ENCODE data around the gene GPR107. TPM values are rescaled to one million over a fixed set of nuclear protein-coding genes. Genes with fewer than 3 reads are reported as not detected.
A peak's percentile ranks its signal among the peaks of the same experiment; 100 is the strongest.

GPR107 gene
- total and polyA plus RNA-seq, 8 donors: 3.4 to 37.8 (median 13.2) TPM

GRCh38 chr9:130084337-130084736 lies 30.6 kb downstream of the GPR107 start:
- no peak for DNase-seq
- H3K36me3 ChIP-seq: peaks cover 47 to 98% (median 97%) of the 10 kb centered on the region in 4 donors
- WGBS, 5 donors: 92 to 99% (median 96%) methylated on average over 7 of the region's 7 CpGs

GRCh38 chr9:130088051-130088450 lies 34.3 kb downstream of the GPR107 start:
- DNase-seq: no peak
- Histone ChIP-seq H3K27me3 (no peaks in the 10 kb centered on the region), H3K9me3 (no peaks in the 10 kb centered on the region), H3K4me3 (no peak overlapping the region), H3K4me1 (no peaks in the 10 kb centered on the region), H3K27ac (no peak overlapping the region), H3K36me3 (peaks cover 50 to 99% (median 95%) of the 10 kb centered on the region in 4 donors)
- TF ChIP-seq CTCF (IDR thresholded peaks at IDR 0.05) (no peak), POLR2A (IDR thresholded peaks at IDR 0.05) (no peak), EP300 (IDR thresholded peaks at IDR 0.05) (no peak), POLR2AphosphoS5 (IDR thresholded peaks at IDR 0.05) (no peak)
- intact Hi-C loops (cut with DNase I; ENCODE audit: low total_unique reads): no loop called here
- WGBS, 5 donors: 80 to 95% (median 94%) methylated on average over 6 of the region's 6 CpGs

More at GRCh38 chr9:130084337-130084736, 30.6 kb downstream of the GPR107 start:
- intact Hi-C loops (cut with DNase I; ENCODE audit: low total_unique reads): no loop called here
- no peaks in the 10 kb centered on the region for H3K4me1 ChIP-seq
- H3K27me3 ChIP-seq: no peaks in the 10 kb centered on the region
- H3K4me3 ChIP-seq: no peak overlapping the region
- H3K27ac ChIP-seq: no peak overlapping the region
- no peak for TF ChIP-seq POLR2A (IDR thresholded peaks at IDR 0.05)
- no peak for TF ChIP-seq POLR2AphosphoS5 (IDR thresholded peaks at IDR 0.05)
- no peak for TF ChIP-seq CTCF (IDR thresholded peaks at IDR 0.05)
- TF ChIP-seq EP300 (IDR thresholded peaks at IDR 0.05): no peak
- H3K9me3 ChIP-seq: no peaks in the 10 kb centered on the region

GRCh38 chr9:130089141-130089540 lies 35.4 kb downstream of the GPR107 start:
- intact Hi-C loops (cut with DNase I; ENCODE audit: low total_unique reads): no loop called here
- Histone ChIP-seq H3K4me1 (no peaks in the 10 kb centered on the region), H3K27ac (no peak overlapping the region), H3K4me3 (no peak overlapping the region), H3K27me3 (no peaks in the 10 kb centered on the region), H3K36me3 (peaks cover 44 to 99% (median 95%) of the 10 kb centered on the region in 4 donors), H3K9me3 (no peaks in the 10 kb centered on the region)
- WGBS, 5 donors: 92 to 97% (median 96%) methylated on average over 12 of the region's 12 CpGs
- TF ChIP-seq CTCF (IDR thresholded peaks at IDR 0.05) (no peak), POLR2A (IDR thresholded peaks at IDR 0.05) (no peak), POLR2AphosphoS5 (IDR thresholded peaks at IDR 0.05) (no peak), EP300 (IDR thresholded peaks at IDR 0.05) (no peak)
- no peak for DNase-seq

- no peaks in the 10 kb centered on the region for H3K9me3 ChIP-seq
- no peak overlapping the region for H3K27ac ChIP-seq
- WGBS, 5 donors: 71 to 83% (median 75%) methylated on average over 3 of the region's 3 CpGs
- peaks cover 53 to 100% (median 96%) of the 10 kb centered on the region in 4 donors for H3K36me3 ChIP-seq
- no peak for DNase-seq
- no peaks in the 10 kb centered on the region for H3K4me1 ChIP-seq
- H3K4me3 ChIP-seq: no peak overlapping the region
- no peak for TF ChIP-seq POLR2A (IDR thresholded peaks at IDR 0.05)
- H3K27me3 ChIP-seq: no peaks in the 10 kb centered on the region
- intact Hi-C loops (cut with DNase I; ENCODE audit: low total_unique reads): no loop called here
Observed at GRCh38 chr9:130090915-130091314, 37.2 kb downstream of the GPR107 start.

GRCh38 chr9:130092910-130093309 lies 39.2 kb downstream of the GPR107 start:
- H3K4me1 ChIP-seq: no peaks in the 10 kb centered on the region
- DNase-seq: peak in 1 of 2 donors; percentile 52
- H3K9me3 ChIP-seq: no peaks in the 10 kb centered on the region
- H3K4me3 ChIP-seq: no peak overlapping the region
- H3K27me3 ChIP-seq: no peaks in the 10 kb centered on the region
- intact Hi-C loops (cut with DNase I; ENCODE audit: low total_unique reads): no loop called here
- peaks cover 44 to 100% (median 96%) of the 10 kb centered on the region in 4 donors for H3K36me3 ChIP-seq
- WGBS, 5 donors: 75 to 86% (median 82%) methylated on average over 4 of the region's 4 CpGs
- no peak overlapping the region for H3K27ac ChIP-seq
- TF ChIP-seq CTCF (IDR thresholded peaks at IDR 0.05) (no peak), EP300 (IDR thresholded peaks at IDR 0.05) (no peak), POLR2AphosphoS5 (IDR thresholded peaks at IDR 0.05) (no peak), POLR2A (IDR thresholded peaks at IDR 0.05) (no peak)

Measured in stomach (tissue), 9 donors.